Endothelial cell of umbilical vein (primary cell): ENCODE results near the gene SIGLECL1.

ENCODE experiments used
- EZH2 ChIP-seq: IDR thresholded peaks from 2 replicates; pipeline ENCODE4 v1.6.1; 2012; ENCODE audit warnings: borderline replicate concordance, low read depth, mild to moderate bottlenecking, moderate library complexity, low read length, inconsistent platforms; ENCODE audit not compliant: severe bottlenecking
- POLR2AphosphoS5 ChIP-seq: IDR thresholded peaks from 2 replicates; pipeline ENCODE4 v1.6.1; 2012; ENCODE audit warnings: low read depth, mild to moderate bottlenecking, control low read depth, low read length, moderate library complexity; ENCODE audit not compliant: insufficient read depth
- TF ChIP-seq, protein P1 (sequence below), 2 donors: IDR thresholded peaks; 1 replicate in 1 of 2; 2 replicates in 1 of 2; pipeline ENCODE4 v1.5.1; 2011; ENCODE audit warnings: low read length in 2 of 2, mild to moderate bottlenecking in 2 of 2, moderate library complexity in 2 of 2, control low read depth in 1 of 2, inconsistent platforms in 1 of 2, low read depth in 1 of 2; ENCODE audit not compliant: insufficient read depth in 1 of 2; ENCODE audit errors: extremely low read depth in 1 of 2

DNA sequence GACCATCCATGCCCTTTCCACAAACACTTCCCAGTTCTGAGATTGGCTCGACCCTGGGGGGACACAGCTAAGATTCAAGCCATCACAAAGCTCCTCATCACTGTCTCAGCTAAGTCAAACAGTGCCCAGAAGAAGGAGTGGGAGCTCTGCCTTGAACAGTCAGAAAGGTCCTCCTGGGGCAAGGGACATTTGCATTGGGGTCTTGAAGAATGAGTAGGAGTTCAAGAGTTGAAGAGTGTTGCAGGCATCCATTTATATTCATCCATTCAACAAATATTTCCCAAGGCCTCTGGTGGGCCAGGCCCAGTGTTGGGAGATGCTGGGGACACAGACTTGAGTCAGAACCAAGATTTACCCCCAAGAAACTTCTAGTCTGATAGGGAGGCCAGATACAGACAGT is 67.1 kb downstream of the SIGLECL1 start:
- TF ChIP-seq POLR2AphosphoS5 (no peak), EZH2 (no peak)
- TF ChIP-seq, protein P1, sequence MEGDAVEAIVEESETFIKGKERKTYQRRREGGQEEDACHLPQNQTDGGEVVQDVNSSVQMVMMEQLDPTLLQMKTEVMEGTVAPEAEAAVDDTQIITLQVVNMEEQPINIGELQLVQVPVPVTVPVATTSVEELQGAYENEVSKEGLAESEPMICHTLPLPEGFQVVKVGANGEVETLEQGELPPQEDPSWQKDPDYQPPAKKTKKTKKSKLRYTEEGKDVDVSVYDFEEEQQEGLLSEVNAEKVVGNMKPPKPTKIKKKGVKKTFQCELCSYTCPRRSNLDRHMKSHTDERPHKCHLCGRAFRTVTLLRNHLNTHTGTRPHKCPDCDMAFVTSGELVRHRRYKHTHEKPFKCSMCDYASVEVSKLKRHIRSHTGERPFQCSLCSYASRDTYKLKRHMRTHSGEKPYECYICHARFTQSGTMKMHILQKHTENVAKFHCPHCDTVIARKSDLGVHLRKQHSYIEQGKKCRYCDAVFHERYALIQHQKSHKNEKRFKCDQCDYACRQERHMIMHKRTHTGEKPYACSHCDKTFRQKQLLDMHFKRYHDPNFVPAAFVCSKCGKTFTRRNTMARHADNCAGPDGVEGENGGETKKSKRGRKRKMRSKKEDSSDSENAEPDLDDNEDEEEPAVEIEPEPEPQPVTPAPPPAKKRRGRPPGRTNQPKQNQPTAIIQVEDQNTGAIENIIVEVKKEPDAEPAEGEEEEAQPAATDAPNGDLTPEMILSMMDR (IDR thresholded peaks at IDR 0.05; ENCODE audit: extremely low read depth in 1 of 2, insufficient read depth in 1 of 2, low read depth in 1 of 2, low read length in 2 of 2), result no peak
